Astrocyte (in vitro differentiated cells and primary cell): Measurements from ENCODE around the gene CLDN20. TPM values are rescaled to one million over a fixed set of nuclear protein-coding genes. Genes with fewer than 3 reads are reported as not detected.

ENCODE experiments used
- DNase-seq: peaks from one replicate; pipeline ENCODE4 v3.0.0-alpha.2; 2010; ENCODE audit warnings: low read depth
- FAIRE-seq: peaks from 2 replicates; lab custom pipeline; 2011; peaks lifted over from hg19 to GRCh38; lab: Jason Lieb, UNC
- H2AFZ ChIP-seq: 2 replicates; pipeline ENCODE4 v1.6.0; 2012; ENCODE audit warnings: low read depth, low read length, inconsistent platforms
- H3K27ac ChIP-seq: 2 replicates; pipeline ENCODE4 v1.5.1; 2011; ENCODE audit warnings: low read depth, low read length, inconsistent platforms
- H3K27me3 ChIP-seq: 2 replicates; pipeline ENCODE4 v1.6.0; 2011; ENCODE audit warnings: low read length, inconsistent platforms; ENCODE audit not compliant: insufficient read depth
- H3K36me3 ChIP-seq: 2 replicates; pipeline ENCODE4 v1.5.1; 2011; ENCODE audit warnings: low read length, inconsistent platforms; ENCODE audit not compliant: insufficient read depth
- H3K4me1 ChIP-seq: 2 replicates; pipeline ENCODE4 v1.5.1; 2011; ENCODE audit warnings: low read length, inconsistent platforms; ENCODE audit not compliant: insufficient read depth
- H3K4me2 ChIP-seq: 2 replicates; pipeline ENCODE4 v1.6.0; 2012; ENCODE audit warnings: low read length, inconsistent platforms
- H3K4me3 ChIP-seq: 2 replicates; pipeline ENCODE4 v1.5.1; 2011; ENCODE audit warnings: low read depth, mild to moderate bottlenecking, low read length, inconsistent platforms; ENCODE audit not compliant: insufficient read depth
- H3K79me2 ChIP-seq: 2 replicates; pipeline ENCODE4 v1.6.0; 2012; ENCODE audit warnings: mild to moderate bottlenecking, low read length, inconsistent platforms; ENCODE audit not compliant: insufficient read depth
- H3K9ac ChIP-seq: 2 replicates; pipeline ENCODE4 v1.6.0; 2012; ENCODE audit warnings: mild to moderate bottlenecking, low read length, inconsistent platforms
- H3K9me3 ChIP-seq: 2 replicates; pipeline ENCODE4 v1.5.1; 2012; ENCODE audit warnings: low read depth, mild to moderate bottlenecking, low read length, inconsistent platforms; ENCODE audit not compliant: insufficient read depth
- H4K20me1 ChIP-seq: 2 replicates; pipeline ENCODE4 v1.6.0; 2012; ENCODE audit warnings: low read length, inconsistent platforms; ENCODE audit not compliant: insufficient read depth
- H3K27ac Mint-ChIP-seq: one replicate; pipeline ENCODE4 v1.8.0; 2021; ENCODE audit warnings: mild to moderate bottlenecking, mixed read lengths; ENCODE audit not compliant: unreplicated experiment
- H3K27me3 Mint-ChIP-seq: one replicate; pipeline ENCODE4 v1.8.0; 2021; ENCODE audit warnings: low read depth, mixed read lengths; ENCODE audit not compliant: unreplicated experiment
- H3K36me3 Mint-ChIP-seq: one replicate; pipeline ENCODE4 v1.8.0; 2021; ENCODE audit warnings: low read depth, mixed read lengths; ENCODE audit not compliant: unreplicated experiment
- H3K4me1 Mint-ChIP-seq: one replicate; pipeline ENCODE4 v1.8.0; 2021; ENCODE audit warnings: low read depth, mixed read lengths; ENCODE audit not compliant: unreplicated experiment
- H3K4me3 Mint-ChIP-seq: one replicate; pipeline ENCODE4 v1.8.0; 2021; ENCODE audit warnings: mild to moderate bottlenecking, moderate library complexity, mixed read lengths; ENCODE audit not compliant: unreplicated experiment
- H3K9me3 Mint-ChIP-seq: one replicate; pipeline ENCODE4 v1.8.0; 2021; ENCODE audit warnings: mild to moderate bottlenecking, mixed read lengths; ENCODE audit not compliant: unreplicated experiment
- EZH2 ChIP-seq: IDR thresholded peaks from 2 replicates; pipeline ENCODE4 v1.6.1; 2012; ENCODE audit warnings: mild to moderate bottlenecking, low read length, inconsistent platforms; ENCODE audit not compliant: insufficient read depth
- total RNA-seq: library from RNA; stranded (reverse); gene quantifications from 2 replicates; pipeline ENCODE4 v1.2.1, GENCODE V29; 2021
- TF ChIP-seq, protein P1 (sequence below): IDR thresholded peaks from 2 replicates; pipeline ENCODE4 v1.5.1; 2011; ENCODE audit warnings: low read depth, mild to moderate bottlenecking, inconsistent platforms, low read length, moderate library complexity; ENCODE audit not compliant: insufficient read depth

Gene CLDN20
- total RNA-seq, 1 donor from 2014 or later, result not detected

- Histone ChIP-seq H3K9ac (no peak overlapping the region), H3K36me3 (no peaks in the 10 kb centered on the region), H3K27ac (no peak overlapping the region), H3K4me2 (no peak overlapping the region), H3K79me2 (no peaks in the 10 kb centered on the region), H3K27me3 (no peaks in the 10 kb centered on the region), H4K20me1 (no peaks in the 10 kb centered on the region), H3K4me1 (peaks cover 19% of the 10 kb centered on the region), H3K9me3 (no peaks in the 10 kb centered on the region), H3K4me3 (no peak overlapping the region), H2AFZ (no peak overlapping the region)
- H3K9me3 Mint-ChIP-seq, result peaks cover 2% of the 10 kb centered on the region
- no peaks in the 10 kb centered on the region for H3K27me3 Mint-ChIP-seq
- no peak for TF ChIP-seq EZH2
- TF ChIP-seq, protein P1, sequence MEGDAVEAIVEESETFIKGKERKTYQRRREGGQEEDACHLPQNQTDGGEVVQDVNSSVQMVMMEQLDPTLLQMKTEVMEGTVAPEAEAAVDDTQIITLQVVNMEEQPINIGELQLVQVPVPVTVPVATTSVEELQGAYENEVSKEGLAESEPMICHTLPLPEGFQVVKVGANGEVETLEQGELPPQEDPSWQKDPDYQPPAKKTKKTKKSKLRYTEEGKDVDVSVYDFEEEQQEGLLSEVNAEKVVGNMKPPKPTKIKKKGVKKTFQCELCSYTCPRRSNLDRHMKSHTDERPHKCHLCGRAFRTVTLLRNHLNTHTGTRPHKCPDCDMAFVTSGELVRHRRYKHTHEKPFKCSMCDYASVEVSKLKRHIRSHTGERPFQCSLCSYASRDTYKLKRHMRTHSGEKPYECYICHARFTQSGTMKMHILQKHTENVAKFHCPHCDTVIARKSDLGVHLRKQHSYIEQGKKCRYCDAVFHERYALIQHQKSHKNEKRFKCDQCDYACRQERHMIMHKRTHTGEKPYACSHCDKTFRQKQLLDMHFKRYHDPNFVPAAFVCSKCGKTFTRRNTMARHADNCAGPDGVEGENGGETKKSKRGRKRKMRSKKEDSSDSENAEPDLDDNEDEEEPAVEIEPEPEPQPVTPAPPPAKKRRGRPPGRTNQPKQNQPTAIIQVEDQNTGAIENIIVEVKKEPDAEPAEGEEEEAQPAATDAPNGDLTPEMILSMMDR, result no peak
- DNase-seq, result no peak
- no peak overlapping the region for H3K4me3 Mint-ChIP-seq
- FAIRE-seq, result no peak
- H3K27ac Mint-ChIP-seq, result no peak overlapping the region
- peaks cover 39% of the 10 kb centered on the region for H3K36me3 Mint-ChIP-seq
- H3K4me1 Mint-ChIP-seq, result peaks cover 15% of the 10 kb centered on the region
These were observed 19.4 kb upstream of the CLDN20 start for GRCh38 chr6:155244434-155244833.

- H3K4me1 ChIP-seq, result peaks cover 19% of the 10 kb centered on the region
- H3K4me3 ChIP-seq, result no peak overlapping the region
- H3K4me3 Mint-ChIP-seq, result no peak overlapping the region
- no peaks in the 10 kb centered on the region for H3K79me2 ChIP-seq
- no peak overlapping the region for H3K27ac ChIP-seq
- no peaks in the 10 kb centered on the region for H4K20me1 ChIP-seq
- no peak overlapping the region for H2AFZ ChIP-seq
- H3K36me3 ChIP-seq, result no peaks in the 10 kb centered on the region
- FAIRE-seq (no peak), DNase-seq (no peak)
- H3K36me3 Mint-ChIP-seq, result peaks cover 33% of the 10 kb centered on the region
- no peaks in the 10 kb centered on the region for H3K27me3 Mint-ChIP-seq
- TF ChIP-seq EZH2, result no peak
- TF ChIP-seq, protein P1, result no peak
- no peaks in the 10 kb centered on the region for H3K27me3 ChIP-seq
- no peaks in the 10 kb centered on the region for H3K9me3 ChIP-seq
- H3K27ac Mint-ChIP-seq, result no peak overlapping the region
- H3K4me1 Mint-ChIP-seq, result peaks cover 13% of the 10 kb centered on the region
- no peaks in the 10 kb centered on the region for H3K9me3 Mint-ChIP-seq
- H3K4me2 ChIP-seq, result no peak overlapping the region
- no peak overlapping the region for H3K9ac ChIP-seq
These were observed 18.6 kb upstream of the CLDN20 start for GRCh38 chr6:155245193-155245592.

DNA sequence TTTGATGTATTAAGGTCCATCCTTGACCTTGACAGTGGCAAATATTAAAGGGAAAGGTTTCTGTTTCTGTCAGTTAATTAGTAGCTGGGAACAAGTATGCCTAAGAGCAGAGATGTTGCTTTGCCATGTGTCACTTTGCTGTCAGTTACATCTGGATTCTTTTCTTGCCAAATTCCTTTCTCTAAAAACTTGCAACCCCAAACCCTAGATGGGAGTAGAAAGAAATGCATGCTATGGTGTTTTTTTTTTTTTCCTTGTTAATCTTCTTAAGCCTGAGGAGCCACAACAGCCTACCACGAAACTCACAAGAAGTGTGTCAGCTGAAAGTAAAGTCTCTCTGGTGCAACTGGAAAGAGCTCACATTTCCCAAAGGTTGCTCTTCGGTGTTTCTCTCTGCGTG, 18.0 kb upstream of the CLDN20 start:
- H3K27ac ChIP-seq, result no peak overlapping the region
- H3K27me3 Mint-ChIP-seq, result no peaks in the 10 kb centered on the region
- no peak for FAIRE-seq
- H3K27me3 ChIP-seq, result no peaks in the 10 kb centered on the region
- peaks cover 27% of the 10 kb centered on the region for H3K36me3 Mint-ChIP-seq
- no peak overlapping the region for H3K4me3 ChIP-seq
- no peak overlapping the region for H3K9ac ChIP-seq
- H3K4me2 ChIP-seq, result no peak overlapping the region
- no peak overlapping the region for H3K27ac Mint-ChIP-seq
- peak; percentile 18 for DNase-seq
- no peaks in the 10 kb centered on the region for H3K9me3 ChIP-seq
- TF ChIP-seq, protein P1, result no peak
- no peak for TF ChIP-seq EZH2
- H4K20me1 ChIP-seq, result no peaks in the 10 kb centered on the region
- no peaks in the 10 kb centered on the region for H3K36me3 ChIP-seq
- peaks cover 13% of the 10 kb centered on the region for H3K4me1 Mint-ChIP-seq
- H3K9me3 Mint-ChIP-seq, result no peaks in the 10 kb centered on the region
- H3K4me1 ChIP-seq, result peaks cover 19% of the 10 kb centered on the region
- H3K79me2 ChIP-seq, result no peaks in the 10 kb centered on the region
- no peak overlapping the region for H2AFZ ChIP-seq
- H3K4me3 Mint-ChIP-seq, result no peak overlapping the region
